ENCODE results near the gene THOP1. TPM values are rescaled to one million over a fixed set of nuclear protein-coding genes. Genes with fewer than 3 reads are reported as not detected.

Gene THOP1
- polyA plus RNA-seq, 3 donors = 13.4 to 17.6 (median 14.6) TPM

- H3K36me3 Mint-ChIP-seq = peaks cover 4 to 26% of the 10 kb centered on the region in 2 donors
- peak overlapping the region in 1 of 7 donors; percentile 32 for H3K27ac Mint-ChIP-seq
- Histone ChIP-seq H3K4me1 (ENCODE audit: control insufficient read depth in 1 of 2, insufficient read depth in 2 of 2, low read length in 2 of 2) (peaks cover 25 to 28% of the 10 kb centered on the region in 2 donors), H3K9ac (ENCODE audit: insufficient read depth, low read length, poor library complexity, severe bottlenecking) (no peak overlapping the region), H4K20me1 (ENCODE audit: insufficient read depth, low read length) (no peaks in the 10 kb centered on the region), H2AFZ (ENCODE audit: insufficient read depth, low read depth, low read length, poor library complexity, severe bottlenecking) (no peak overlapping the region), H3K4me3 (replicated peaks in 1 of 3; ENCODE audit: low read depth in 2 of 3, low read length in 3 of 3) (no peak overlapping the region), H3K4me2 (replicated peaks; ENCODE audit: extremely low read depth, low read length, poor library complexity, severe bottlenecking) (no peak overlapping the region), H3K9me3 (replicated peaks in 1 of 2; ENCODE audit: control insufficient read depth in 1 of 2, insufficient read depth in 1 of 2, low read length in 2 of 2) (no peaks in the 10 kb centered on the region), H3K27ac (ENCODE audit: low read depth in 1 of 2, low read length in 2 of 2) (no peak overlapping the region), H3K79me2 (ENCODE audit: insufficient read depth, low read length) (peaks cover 38% of the 10 kb centered on the region), H3K27me3 (ENCODE audit: control insufficient read depth in 2 of 2, insufficient read depth in 2 of 2, low read length in 2 of 2) (no peaks in the 10 kb centered on the region), H3K36me3 (replicated peaks in 1 of 2; ENCODE audit: control insufficient read depth in 1 of 2, insufficient read depth in 2 of 2, low read length in 2 of 2) (peaks cover 9 to 21% of the 10 kb centered on the region in 2 donors)
- 95% methylated on average over 3 of the region's 5 CpGs for WGBS (ENCODE audit: insufficient coverage)
- no peaks in the 10 kb centered on the region for H3K27me3 Mint-ChIP-seq (ENCODE audit: low read depth in 3 of 3)
- H3K4me3 Mint-ChIP-seq = no peak overlapping the region
- no peak for DNase-seq
- no peaks in the 10 kb centered on the region for H3K9me3 Mint-ChIP-seq
- H3K4me1 Mint-ChIP-seq = peaks cover 20% of the 10 kb centered on the region
- TF ChIP-seq CTCF (IDR thresholded peaks at IDR 0.05) = no peak
- intact Hi-C loops (cut with micrococcal nuclease) = no loop called here
Observed at GRCh38 chr19:2788237-2788636, 2.9 kb downstream of the THOP1 start.

- Mint-ChIP-seq H3K9me3 (no peaks in the 10 kb centered on the region), H3K4me1 (peaks cover 8% of the 10 kb centered on the region), H3K27me3 (ENCODE audit: low read depth in 3 of 3) (no peaks in the 10 kb centered on the region), H3K4me3 (no peak overlapping the region), H3K27ac (no peak overlapping the region), H3K36me3 (peaks cover 13 to 42% of the 10 kb centered on the region in 2 donors)
- no peaks in the 10 kb centered on the region for H4K20me1 ChIP-seq (ENCODE audit: insufficient read depth, low read length)
- peaks cover 11 to 34% of the 10 kb centered on the region in 2 donors for H3K36me3 ChIP-seq (replicated peaks in 1 of 2; ENCODE audit: control insufficient read depth in 1 of 2, insufficient read depth in 2 of 2, low read length in 2 of 2)
- no peak overlapping the region for H3K27ac ChIP-seq (ENCODE audit: low read depth in 1 of 2, low read length in 2 of 2)
- WGBS (ENCODE audit: insufficient coverage) = 96% methylated on average over 14 of the region's 14 CpGs
- H3K9ac ChIP-seq (ENCODE audit: insufficient read depth, low read length, poor library complexity, severe bottlenecking) = no peak overlapping the region
- DNase-seq = no peak
- no peaks in the 10 kb centered on the region for H3K9me3 ChIP-seq (replicated peaks in 1 of 2; ENCODE audit: control insufficient read depth in 1 of 2, insufficient read depth in 1 of 2, low read length in 2 of 2)
- no peak overlapping the region for H2AFZ ChIP-seq (ENCODE audit: insufficient read depth, low read depth, low read length, poor library complexity, severe bottlenecking)
- H3K27me3 ChIP-seq (ENCODE audit: control insufficient read depth in 2 of 2, insufficient read depth in 2 of 2, low read length in 2 of 2) = no peaks in the 10 kb centered on the region
- intact Hi-C loops (cut with micrococcal nuclease) = no loop called here
- peaks cover 8 to 10% of the 10 kb centered on the region in 2 donors for H3K4me1 ChIP-seq (ENCODE audit: control insufficient read depth in 1 of 2, insufficient read depth in 2 of 2, low read length in 2 of 2)
- peaks cover 32% of the 10 kb centered on the region for H3K79me2 ChIP-seq (ENCODE audit: insufficient read depth, low read length)
- H3K4me2 ChIP-seq (replicated peaks; ENCODE audit: extremely low read depth, low read length, poor library complexity, severe bottlenecking) = no peak overlapping the region
- TF ChIP-seq CTCF (IDR thresholded peaks at IDR 0.05) = no peak
- H3K4me3 ChIP-seq (replicated peaks in 1 of 3; ENCODE audit: low read depth in 2 of 3, low read length in 3 of 3) = no peak overlapping the region
Observed at GRCh38 chr19:2790194-2790556, 4.9 kb downstream of the THOP1 start.
